OCI-LY7 (cell line): ENCODE results near the gene APPL2. TPM values are rescaled to one million over a fixed set of nuclear protein-coding genes. Genes with fewer than 3 reads are reported as not detected.
"Not testable (repeated sequence)": the region's sequence is repeated elsewhere in the genome, so short reads cannot be mapped to it uniquely, and the experiment has no call there.

Experiments
- BruUV-seq: library from RNA; stranded (reverse); fragments of 400-500 nt; replicated peaks from 2 replicates; lab custom pipeline; 2021; lab: Mats Ljungman, UMichigan
- CTCF ChIA-PET: fragments of 300-600 bp; sonication (Branson Sonifier 250); formaldehyde crosslinking; loops from one replicate; lab custom pipeline; 2022; ENCODE audit warnings: antibody characterized with exemption; ENCODE audit not compliant: unreplicated experiment; lab: Charles Lee
- POLR2A ChIA-PET: fragments of 300-600 bp; sonication (Branson Sonifier 250); formaldehyde crosslinking; loops from one replicate; lab custom pipeline; 2022; ENCODE audit warnings: antibody characterized with exemption; lab: Charles Lee
- DNase-seq: peaks from one replicate; pipeline ENCODE4 v3.0.0-alpha.2; 2015; ENCODE audit warnings: low spot score
- H2AFZ ChIP-seq: fragments of 200-600 bp; sonication (generic), shearing (Covaris generic); 2 replicates; pipeline ENCODE4 v1.6.1; 2014; ENCODE audit warnings: mild to moderate bottlenecking, antibody characterized with exemption, low read length, moderate library complexity
- H3K27ac ChIP-seq: fragments of 200-600 bp; sonication (generic); 2 replicates; pipeline ENCODE4 v1.5.1; 2014; ENCODE audit warnings: mixed run types, low read depth, mild to moderate bottlenecking, moderate library complexity, low read length, inconsistent platforms; ENCODE audit not compliant: poor library complexity, severe bottlenecking
- H3K36me3 ChIP-seq: fragments of 200-600 bp; sonication (generic); 2 replicates; pipeline ENCODE4 v1.6.1; 2014; ENCODE audit warnings: mild to moderate bottlenecking, antibody characterized with exemption, low read length, moderate library complexity, mixed read lengths; ENCODE audit not compliant: insufficient read depth
- H3K4me1 ChIP-seq: fragments of 200-600 bp; sonication (generic); 2 replicates; pipeline ENCODE4 v1.5.1; 2014; ENCODE audit warnings: mild to moderate bottlenecking, low read length; ENCODE audit not compliant: insufficient read depth, poor library complexity, severe bottlenecking
- H3K4me2 ChIP-seq: fragments of 200-600 bp; sonication (generic); 2 replicates; pipeline ENCODE4 v1.6.1; 2014; ENCODE audit warnings: mild to moderate bottlenecking, low read length
- H3K4me3 ChIP-seq: fragments of 200-600 bp; sonication (generic); 2 replicates; pipeline ENCODE4 v1.5.1; 2014; ENCODE audit warnings: mild to moderate bottlenecking, low read depth, low read length; ENCODE audit not compliant: poor library complexity, severe bottlenecking
- H3K79me2 ChIP-seq: fragments of 200-600 bp; sonication (generic); 2 replicates; pipeline ENCODE4 v1.6.1; 2016; ENCODE audit warnings: low read depth, mild to moderate bottlenecking, low read length, moderate library complexity, mixed read lengths; ENCODE audit not compliant: insufficient read depth
- H3K9me2 ChIP-seq: fragments of 200-600 bp; sonication (generic); 2 replicates; pipeline ENCODE4 v1.6.1; 2016; ENCODE audit warnings: mild to moderate bottlenecking, low read length, mixed read lengths; ENCODE audit not compliant: insufficient read depth
- H3K9me3 ChIP-seq: fragments of 200-600 bp; sonication (generic); 2 replicates; pipeline ENCODE4 v1.6.1; 2014; ENCODE audit warnings: mild to moderate bottlenecking, mixed run types, low read length, mixed read lengths
- H4K20me1 ChIP-seq: fragments of 200-600 bp; sonication (generic); 2 replicates; pipeline ENCODE4 v1.6.1; 2014; ENCODE audit warnings: mild to moderate bottlenecking, antibody characterized with exemption, low read length, moderate library complexity, mixed read lengths; ENCODE audit not compliant: insufficient read depth
- CTCF ChIP-seq: fragments of 200-600 bp; sonication (generic); conservative IDR thresholded peaks from 2 replicates; pipeline ENCODE4 v1.5.1; 2014; ENCODE audit warnings: mild to moderate bottlenecking, antibody characterized with exemption, low read length, moderate library complexity, mixed read lengths
- EZH2phosphoT487 ChIP-seq: fragments of 200-600 bp; sonication (generic); IDR thresholded peaks from 2 replicates; pipeline ENCODE4 v1.6.1; 2018; ENCODE audit warnings: low read depth, borderline replicate concordance, mild to moderate bottlenecking, mixed run types, antibody characterized with exemption, low read length, moderate library complexity, mixed read lengths
- intact Hi-C: fragments of 100-400 bp; cut with micrococcal nuclease; formaldehyde crosslinking; loops from one replicate; pipeline ENCODE4 v1.10.0; 2022; ENCODE audit not compliant: unreplicated experiment
- total RNA-seq, 2 experiments: library from RNA; depleted of rRNA in 1 of 2; stranded (reverse); fragments of >200 nt in 1 of 2; shearing (Covaris generic) in 1 of 2; gene quantifications; 2 replicates each; pipeline ENCODE4 v1.2.3, GENCODE V29; 2014 to 2022

The APPL2 gene
- total RNA-seq, 2 experiments from 2014 or later, result 18.8 to 29.1 TPM

DNA sequence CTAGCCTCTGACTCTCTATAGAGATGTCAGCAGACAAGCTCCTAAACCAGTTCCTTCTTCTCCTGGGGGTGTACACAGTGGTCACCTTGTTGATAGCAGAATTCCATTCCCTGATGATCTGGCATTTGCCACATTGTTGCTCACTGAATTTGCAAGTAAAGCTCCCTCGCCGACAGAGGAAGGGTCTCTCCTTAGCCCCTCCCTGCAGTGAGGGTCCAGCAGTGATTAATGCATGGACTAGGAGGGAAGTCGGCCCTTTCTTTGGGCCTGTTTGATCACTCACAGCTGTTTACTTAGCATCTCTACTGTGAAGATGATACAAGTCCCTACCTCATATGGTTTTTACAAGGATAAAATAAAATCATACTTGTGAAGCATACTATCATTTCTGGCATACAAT is 23.3 kb upstream of the APPL2 start:
- Histone ChIP-seq H3K36me3 (no peaks in the 10 kb centered on the region), H3K9me2 (no peaks in the 10 kb centered on the region), H4K20me1 (no peaks in the 10 kb centered on the region), H3K4me3 (no peak overlapping the region), H2AFZ (no peak overlapping the region), H3K79me2 (no peaks in the 10 kb centered on the region), H3K4me1 (peaks cover 23% of the 10 kb centered on the region), H3K9me3 (no peaks in the 10 kb centered on the region; the same call in 1 of the 2 replicates), H3K4me2 (no peak overlapping the region), H3K27ac (no peak overlapping the region)
- no peak for TF ChIP-seq CTCF
- BruUV-seq, result no TSS peak
- intact Hi-C loops, result no loop called here
- POLR2A ChIA-PET, result interaction anchor here (0.7 to 1.2 kb wide), 3 partner anchors 16 to 516 kb away, joined by 3 to 5 read pairs (median 4); no protein-coding TSS in a partner anchor
- no peak for DNase-seq
- CTCF ChIA-PET, result no interaction called here

- ChIA-PET POLR2A (no interaction called here), CTCF (no interaction called here)
- no peak for DNase-seq
- H3K4me3 ChIP-seq, result no peak overlapping the region
- H4K20me1 ChIP-seq, result no peaks in the 10 kb centered on the region
- BruUV-seq, result no TSS peak
- no peak overlapping the region for H3K27ac ChIP-seq
- no peaks in the 10 kb centered on the region; the same call in 1 of the 2 replicates for H3K9me3 ChIP-seq
- TF ChIP-seq EZH2phosphoT487, result no peak
- no peak for TF ChIP-seq CTCF
- intact Hi-C loops, result no loop called here
- H3K79me2 ChIP-seq, result no peaks in the 10 kb centered on the region
- no peak overlapping the region for H2AFZ ChIP-seq
- H3K4me2 ChIP-seq, result no peak overlapping the region
- H3K4me1 ChIP-seq, result peaks cover 23% of the 10 kb centered on the region
- no peaks in the 10 kb centered on the region for H3K36me3 ChIP-seq
- H3K9me2 ChIP-seq, result no peaks in the 10 kb centered on the region
Measured at GRCh38 chr12:105257321-105257728, 21.4 kb upstream of the APPL2 start.

DNA sequence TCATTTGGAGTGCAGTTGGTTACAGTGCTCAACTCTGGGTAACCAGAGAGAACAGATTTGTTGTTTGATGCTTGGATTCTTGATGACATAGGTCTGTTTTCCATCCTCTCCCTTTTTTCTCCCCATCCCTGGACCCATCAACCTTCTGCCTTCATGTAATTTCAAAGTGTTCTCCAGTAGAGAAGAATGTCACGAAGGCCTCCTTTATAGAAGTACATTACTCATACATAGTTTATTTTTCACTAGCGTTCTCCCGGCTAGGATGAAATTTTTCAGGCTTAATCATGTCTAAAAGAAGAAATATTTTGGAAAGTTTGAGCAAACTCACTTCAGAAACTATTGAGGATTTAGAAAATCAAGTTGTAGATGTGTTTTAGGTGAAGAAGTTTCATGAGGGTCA is 20.9 kb upstream of the APPL2 start:
- DNase-seq, result no peak
- POLR2A ChIA-PET, result no interaction called here
- H4K20me1 ChIP-seq, result no peaks in the 10 kb centered on the region
- H3K4me1 ChIP-seq, result peaks cover 20% of the 10 kb centered on the region
- H3K9me2 ChIP-seq, result no peaks in the 10 kb centered on the region
- no peak overlapping the region for H3K4me2 ChIP-seq
- no peak overlapping the region for H3K27ac ChIP-seq
- TF ChIP-seq CTCF (no peak), EZH2phosphoT487 (no peak)
- no TSS peak for BruUV-seq
- H3K36me3 ChIP-seq, result no peaks in the 10 kb centered on the region
- no peak overlapping the region for H2AFZ ChIP-seq
- H3K9me3 ChIP-seq, result no peaks in the 10 kb centered on the region; the same call in 1 of the 2 replicates
- no peak overlapping the region for H3K4me3 ChIP-seq
- intact Hi-C loops, result no loop called here
- CTCF ChIA-PET, result interaction anchor here (0.6 kb wide), 1 partner anchor 131 kb away, joined by 3 read pairs; no protein-coding TSS in a partner anchor
- no peaks in the 10 kb centered on the region for H3K79me2 ChIP-seq

GRCh38 chr12:105256431-105256830 is 20.5 kb upstream of the APPL2 start:
- H4K20me1 ChIP-seq, BruUV-seq, H3K9me3 ChIP-seq, H2AFZ ChIP-seq, H3K79me2 ChIP-seq, H3K9me2 ChIP-seq, H3K4me3 ChIP-seq, H3K27ac ChIP-seq, DNase-seq, H3K4me2 ChIP-seq, intact Hi-C loops, H3K36me3 ChIP-seq: not testable (repeated sequence)
- POLR2A ChIA-PET, result interaction anchor here (0.7 kb wide), 1 partner anchor 541 kb away, joined by 3 read pairs; no protein-coding TSS in a partner anchor
- H3K4me1 ChIP-seq, result peaks cover 15% of the 10 kb centered on the region
- CTCF ChIA-PET, result interaction anchor here (0.6 kb wide), 1 partner anchor 131 kb away, joined by 3 read pairs; no protein-coding TSS in a partner anchor
